C4-2B (cell line): ENCODE measurements around the gene DTX4.

Source experiments
- ZFX ChIP-seq: fragments of 450-650 bp; IDR thresholded peaks from 2 replicates; pipeline ENCODE4 v1.6.1; 2017
- TF ChIP-seq, protein P1 (sequence below): fragments of 450-650 bp; conservative IDR thresholded peaks from 2 replicates; pipeline ENCODE4 v1.5.1; 2017; ENCODE audit warnings: mild to moderate bottlenecking

DNA sequence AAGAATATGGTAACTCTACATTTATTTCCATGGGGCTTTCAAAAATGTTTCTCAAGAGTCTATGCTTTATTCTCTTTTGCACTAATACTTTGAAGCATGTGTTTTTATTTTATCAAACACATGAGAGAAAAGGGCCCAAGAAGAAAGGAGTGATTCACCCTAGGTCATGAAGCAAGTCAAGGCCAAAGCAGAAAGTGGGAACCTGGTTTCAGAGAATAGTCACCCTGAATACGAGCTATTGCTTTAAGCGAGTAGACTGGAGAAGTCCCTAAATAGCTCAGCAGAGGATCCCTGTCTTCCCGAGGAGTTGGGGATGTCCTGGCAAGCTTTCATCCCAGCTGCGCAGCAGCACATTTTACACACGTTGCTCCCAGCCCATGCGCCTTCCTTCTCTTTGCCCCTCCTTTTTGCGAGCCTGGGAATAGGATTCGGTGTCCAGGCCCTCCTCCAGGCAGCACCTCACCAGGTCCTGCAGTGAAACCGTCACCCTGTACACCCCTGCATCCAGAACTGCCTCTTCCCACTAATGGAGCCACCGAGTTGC is 21.7 kb downstream of the DTX4 start:
- TF ChIP-seq, protein P1, sequence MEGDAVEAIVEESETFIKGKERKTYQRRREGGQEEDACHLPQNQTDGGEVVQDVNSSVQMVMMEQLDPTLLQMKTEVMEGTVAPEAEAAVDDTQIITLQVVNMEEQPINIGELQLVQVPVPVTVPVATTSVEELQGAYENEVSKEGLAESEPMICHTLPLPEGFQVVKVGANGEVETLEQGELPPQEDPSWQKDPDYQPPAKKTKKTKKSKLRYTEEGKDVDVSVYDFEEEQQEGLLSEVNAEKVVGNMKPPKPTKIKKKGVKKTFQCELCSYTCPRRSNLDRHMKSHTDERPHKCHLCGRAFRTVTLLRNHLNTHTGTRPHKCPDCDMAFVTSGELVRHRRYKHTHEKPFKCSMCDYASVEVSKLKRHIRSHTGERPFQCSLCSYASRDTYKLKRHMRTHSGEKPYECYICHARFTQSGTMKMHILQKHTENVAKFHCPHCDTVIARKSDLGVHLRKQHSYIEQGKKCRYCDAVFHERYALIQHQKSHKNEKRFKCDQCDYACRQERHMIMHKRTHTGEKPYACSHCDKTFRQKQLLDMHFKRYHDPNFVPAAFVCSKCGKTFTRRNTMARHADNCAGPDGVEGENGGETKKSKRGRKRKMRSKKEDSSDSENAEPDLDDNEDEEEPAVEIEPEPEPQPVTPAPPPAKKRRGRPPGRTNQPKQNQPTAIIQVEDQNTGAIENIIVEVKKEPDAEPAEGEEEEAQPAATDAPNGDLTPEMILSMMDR: no peak
- TF ChIP-seq ZFX: no peak
